Panc1 (cell line): Measurements from ENCODE around the gene CEP41. TPM values are rescaled to one million over a fixed set of nuclear protein-coding genes. Genes with fewer than 3 reads are reported as not detected.

Experiments used
- ATAC-seq: fragments of 200-7000 bp; cut with Tn5 transposase; 2 replicates; pipeline ENCODE4 v1.9.1; 2020; ENCODE audit warnings: mild to moderate bottlenecking, moderate library complexity
- BruUV-seq: library from RNA; stranded (reverse); fragments of 400-500 nt; replicated peaks from 2 replicates; lab custom pipeline; 2021; lab: Mats Ljungman, UMichigan
- CTCF ChIA-PET: fragments of 300-600 bp; sonication (Branson Sonifier 250); formaldehyde crosslinking; loops from one replicate; lab custom pipeline; 2022; ENCODE audit warnings: antibody characterized with exemption; lab: Charles Lee
- POLR2A ChIA-PET: fragments of 300-600 bp; sonication (Branson Sonifier 250); formaldehyde crosslinking; loops from one replicate; lab custom pipeline; 2022; ENCODE audit warnings: antibody characterized with exemption; lab: Charles Lee
- DNase-seq: peaks from one replicate; pipeline ENCODE4 v3.0.0-alpha.2; 2010; ENCODE audit warnings: low read depth, low spot score
- H3K27ac ChIP-seq: 2 replicates; pipeline ENCODE4 v1.5.1; 2011; ENCODE audit warnings: mild to moderate bottlenecking, low read length, inconsistent platforms
- H3K27me3 ChIP-seq: fragments of 200-500 bp; sonication (Bioruptor generic); 2 replicates; pipeline ENCODE4 v1.6.0; 2014; ENCODE audit warnings: low read length, inconsistent platforms; ENCODE audit not compliant: control insufficient read depth, insufficient read depth
- H3K36me3 ChIP-seq: fragments of 200-500 bp; sonication (Bioruptor generic); 2 replicates; pipeline ENCODE4 v1.5.1; 2014; ENCODE audit warnings: inconsistent platforms, mild to moderate bottlenecking, low read length, moderate library complexity; ENCODE audit not compliant: control insufficient read depth, insufficient read depth
- H3K4me1 ChIP-seq: 2 replicates; pipeline ENCODE4 v1.5.1; 2011; ENCODE audit warnings: inconsistent platforms, mild to moderate bottlenecking, low read length, moderate library complexity; ENCODE audit not compliant: control insufficient read depth, insufficient read depth
- H3K4me3 ChIP-seq, 2 experiments: 2 replicates each; pipeline ENCODE4 v1.5.1; 2011 to 2012; ENCODE audit warnings: low read depth in 2 of 2, low read length in 2 of 2, mild to moderate bottlenecking in 2 of 2, inconsistent platforms in 1 of 2, moderate library complexity in 1 of 2
- H3K9me3 ChIP-seq: fragments of 200-500 bp; sonication (Bioruptor generic); 2 replicates; pipeline ENCODE4 v1.5.1; 2014; ENCODE audit warnings: low read depth, mild to moderate bottlenecking, inconsistent platforms, low read length, moderate library complexity; ENCODE audit not compliant: control insufficient read depth, insufficient read depth
- POLR2AphosphoS5 ChIP-seq: IDR thresholded peaks from 2 replicates; pipeline ENCODE4 v1.6.1; 2012; ENCODE audit warnings: mild to moderate bottlenecking, low read depth, low read length, moderate library complexity
- SIN3A ChIP-seq: IDR thresholded peaks from 2 replicates; pipeline ENCODE4 v1.6.1; 2012; ENCODE audit warnings: low read depth, mild to moderate bottlenecking, low read length, moderate library complexity, borderline replicate concordance; ENCODE audit not compliant: insufficient read depth
- TCF7L2 ChIP-seq: IDR thresholded peaks from 2 replicates; pipeline ENCODE4 v1.6.1; 2011; ENCODE audit warnings: mild to moderate bottlenecking, low read depth, low read length, inconsistent platforms
- in situ Hi-C: cut with HindIII; loops from 2 replicates; pipeline ENCODE4 v1.10.0; 2016; ENCODE audit warnings: low sequenced_read_pairs, low pct_unique_long_range_greater_than_20kb
- intact Hi-C: fragments of 100-400 bp; cut with micrococcal nuclease; formaldehyde crosslinking; loops from one replicate; pipeline ENCODE4 v1.10.0; 2022; ENCODE audit not compliant: unreplicated experiment
- total RNA-seq: library from RNA; stranded (reverse); gene quantifications from one replicate; pipeline ENCODE4 v1.2.1, GENCODE V29; 2021; ENCODE audit not compliant: unreplicated experiment
- TF ChIP-seq, protein P1 (sequence below): fragments of 450-650 bp; IDR thresholded peaks from 2 replicates; pipeline ENCODE4 v1.5.1; 2017; ENCODE audit warnings: mild to moderate bottlenecking
- TF ChIP-seq, protein P2 (sequence below), 2 experiments: IDR thresholded peaks; 2 replicates each; pipeline ENCODE4 v1.6.1; 2011 to 2012; ENCODE audit warnings: low read depth in 2 of 2, control low read depth in 1 of 2, low read length in 1 of 2, mild to moderate bottlenecking in 1 of 2, moderate library complexity in 1 of 2; ENCODE audit not compliant: insufficient read depth in 1 of 2

Gene CEP41
- total RNA-seq, 1 experiment from 2014 or later, result 13.2 TPM

DNA sequence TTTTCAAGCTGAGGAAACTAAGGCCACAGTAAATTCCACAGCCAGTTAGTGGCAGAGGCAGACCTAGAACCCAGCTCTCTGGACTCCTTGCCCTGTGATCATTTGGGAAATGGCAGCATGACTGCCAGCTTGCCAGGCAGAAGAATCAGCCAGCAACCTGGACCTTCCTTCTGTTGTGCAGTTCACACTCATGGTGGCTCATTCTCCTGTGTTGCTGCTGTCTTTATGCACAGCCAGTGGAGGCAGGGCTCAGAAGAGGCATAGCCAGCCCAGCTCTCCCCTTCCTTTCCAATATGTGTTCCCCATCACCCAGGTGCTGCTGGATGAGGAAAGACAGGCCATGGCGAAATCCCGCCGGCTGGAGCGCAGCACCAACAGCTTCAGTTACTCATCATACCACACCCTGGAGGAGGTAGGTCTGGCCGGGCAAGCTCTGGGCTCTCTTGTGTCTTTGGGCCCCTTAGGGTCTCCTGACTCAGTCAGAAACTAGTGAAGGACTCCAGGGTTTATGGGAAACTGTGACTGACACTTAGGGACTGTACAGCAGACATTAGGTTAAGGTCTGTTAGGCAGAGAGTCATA is 81.4 kb downstream of the CEP41 start:
- ChIA-PET CTCF (no interaction called here), POLR2A (no interaction called here)
- H3K4me1 ChIP-seq, result peaks cover 15% of the 10 kb centered on the region
- DNase-seq (no peak), ATAC-seq (no peak)
- in situ Hi-C loops, result no loop called here
- H3K27ac ChIP-seq, result no peak overlapping the region
- H3K4me3 ChIP-seq, result no peak overlapping the region
- peaks cover 10% of the 10 kb centered on the region; the same call in 1 of the 2 replicates for H3K9me3 ChIP-seq
- no peaks in the 10 kb centered on the region for H3K27me3 ChIP-seq
- H3K36me3 ChIP-seq, result no peaks in the 10 kb centered on the region
- TF ChIP-seq, protein P1, sequence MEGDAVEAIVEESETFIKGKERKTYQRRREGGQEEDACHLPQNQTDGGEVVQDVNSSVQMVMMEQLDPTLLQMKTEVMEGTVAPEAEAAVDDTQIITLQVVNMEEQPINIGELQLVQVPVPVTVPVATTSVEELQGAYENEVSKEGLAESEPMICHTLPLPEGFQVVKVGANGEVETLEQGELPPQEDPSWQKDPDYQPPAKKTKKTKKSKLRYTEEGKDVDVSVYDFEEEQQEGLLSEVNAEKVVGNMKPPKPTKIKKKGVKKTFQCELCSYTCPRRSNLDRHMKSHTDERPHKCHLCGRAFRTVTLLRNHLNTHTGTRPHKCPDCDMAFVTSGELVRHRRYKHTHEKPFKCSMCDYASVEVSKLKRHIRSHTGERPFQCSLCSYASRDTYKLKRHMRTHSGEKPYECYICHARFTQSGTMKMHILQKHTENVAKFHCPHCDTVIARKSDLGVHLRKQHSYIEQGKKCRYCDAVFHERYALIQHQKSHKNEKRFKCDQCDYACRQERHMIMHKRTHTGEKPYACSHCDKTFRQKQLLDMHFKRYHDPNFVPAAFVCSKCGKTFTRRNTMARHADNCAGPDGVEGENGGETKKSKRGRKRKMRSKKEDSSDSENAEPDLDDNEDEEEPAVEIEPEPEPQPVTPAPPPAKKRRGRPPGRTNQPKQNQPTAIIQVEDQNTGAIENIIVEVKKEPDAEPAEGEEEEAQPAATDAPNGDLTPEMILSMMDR, result no peak
- TF ChIP-seq SIN3A (no peak), TCF7L2 (no peak), POLR2AphosphoS5 (no peak)
- BruUV-seq, result no TSS peak
- intact Hi-C loops, result no loop called here

DNA sequence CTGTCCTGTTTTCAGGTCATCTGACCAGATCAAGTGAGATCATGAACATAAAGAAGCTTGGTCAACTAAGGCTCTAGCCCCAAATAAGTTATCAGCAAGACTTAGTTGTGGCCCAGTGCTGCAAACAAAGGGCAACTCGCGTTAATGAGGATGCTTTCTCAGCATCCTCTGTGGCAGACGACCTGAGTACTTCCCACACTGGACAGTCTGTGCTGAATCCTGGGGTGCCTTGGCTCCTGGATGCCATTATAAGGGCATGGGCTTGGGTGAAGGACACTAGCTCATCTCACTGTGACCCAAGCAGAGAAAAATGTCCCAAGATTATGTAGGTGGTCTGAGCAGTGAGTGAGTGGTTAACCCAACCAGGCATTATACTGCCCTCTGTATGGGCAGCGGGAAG is 82.3 kb downstream of the CEP41 start:
- Histone ChIP-seq H3K27me3 (no peaks in the 10 kb centered on the region), H3K27ac (no peak overlapping the region), H3K36me3 (no peaks in the 10 kb centered on the region), H3K4me1 (peaks cover 15% of the 10 kb centered on the region), H3K9me3 (peaks cover 10% of the 10 kb centered on the region; the same call in 1 of the 2 replicates), H3K4me3 (no peak overlapping the region)
- no TSS peak for BruUV-seq
- POLR2A ChIA-PET, result no interaction called here
- TF ChIP-seq, protein P1, result no peak
- TF ChIP-seq POLR2AphosphoS5 (no peak), SIN3A (no peak), TCF7L2 (no peak)
- TF ChIP-seq, protein P2, sequence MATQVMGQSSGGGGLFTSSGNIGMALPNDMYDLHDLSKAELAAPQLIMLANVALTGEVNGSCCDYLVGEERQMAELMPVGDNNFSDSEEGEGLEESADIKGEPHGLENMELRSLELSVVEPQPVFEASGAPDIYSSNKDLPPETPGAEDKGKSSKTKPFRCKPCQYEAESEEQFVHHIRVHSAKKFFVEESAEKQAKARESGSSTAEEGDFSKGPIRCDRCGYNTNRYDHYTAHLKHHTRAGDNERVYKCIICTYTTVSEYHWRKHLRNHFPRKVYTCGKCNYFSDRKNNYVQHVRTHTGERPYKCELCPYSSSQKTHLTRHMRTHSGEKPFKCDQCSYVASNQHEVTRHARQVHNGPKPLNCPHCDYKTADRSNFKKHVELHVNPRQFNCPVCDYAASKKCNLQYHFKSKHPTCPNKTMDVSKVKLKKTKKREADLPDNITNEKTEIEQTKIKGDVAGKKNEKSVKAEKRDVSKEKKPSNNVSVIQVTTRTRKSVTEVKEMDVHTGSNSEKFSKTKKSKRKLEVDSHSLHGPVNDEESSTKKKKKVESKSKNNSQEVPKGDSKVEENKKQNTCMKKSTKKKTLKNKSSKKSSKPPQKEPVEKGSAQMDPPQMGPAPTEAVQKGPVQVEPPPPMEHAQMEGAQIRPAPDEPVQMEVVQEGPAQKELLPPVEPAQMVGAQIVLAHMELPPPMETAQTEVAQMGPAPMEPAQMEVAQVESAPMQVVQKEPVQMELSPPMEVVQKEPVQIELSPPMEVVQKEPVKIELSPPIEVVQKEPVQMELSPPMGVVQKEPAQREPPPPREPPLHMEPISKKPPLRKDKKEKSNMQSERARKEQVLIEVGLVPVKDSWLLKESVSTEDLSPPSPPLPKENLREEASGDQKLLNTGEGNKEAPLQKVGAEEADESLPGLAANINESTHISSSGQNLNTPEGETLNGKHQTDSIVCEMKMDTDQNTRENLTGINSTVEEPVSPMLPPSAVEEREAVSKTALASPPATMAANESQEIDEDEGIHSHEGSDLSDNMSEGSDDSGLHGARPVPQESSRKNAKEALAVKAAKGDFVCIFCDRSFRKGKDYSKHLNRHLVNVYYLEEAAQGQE (IDR thresholded peaks at IDR 0.05; ENCODE audit: insufficient read depth in 1 of 2, low read depth in 2 of 2, low read length in 1 of 2), result no peak
- intact Hi-C loops (no loop called here), in situ Hi-C loops (no loop called here)
- CTCF ChIA-PET, result no interaction called here
- DNase-seq, result no peak
- ATAC-seq, result no peak
